ENCODE results near the gene CD46.

The CD46 gene

DNA sequence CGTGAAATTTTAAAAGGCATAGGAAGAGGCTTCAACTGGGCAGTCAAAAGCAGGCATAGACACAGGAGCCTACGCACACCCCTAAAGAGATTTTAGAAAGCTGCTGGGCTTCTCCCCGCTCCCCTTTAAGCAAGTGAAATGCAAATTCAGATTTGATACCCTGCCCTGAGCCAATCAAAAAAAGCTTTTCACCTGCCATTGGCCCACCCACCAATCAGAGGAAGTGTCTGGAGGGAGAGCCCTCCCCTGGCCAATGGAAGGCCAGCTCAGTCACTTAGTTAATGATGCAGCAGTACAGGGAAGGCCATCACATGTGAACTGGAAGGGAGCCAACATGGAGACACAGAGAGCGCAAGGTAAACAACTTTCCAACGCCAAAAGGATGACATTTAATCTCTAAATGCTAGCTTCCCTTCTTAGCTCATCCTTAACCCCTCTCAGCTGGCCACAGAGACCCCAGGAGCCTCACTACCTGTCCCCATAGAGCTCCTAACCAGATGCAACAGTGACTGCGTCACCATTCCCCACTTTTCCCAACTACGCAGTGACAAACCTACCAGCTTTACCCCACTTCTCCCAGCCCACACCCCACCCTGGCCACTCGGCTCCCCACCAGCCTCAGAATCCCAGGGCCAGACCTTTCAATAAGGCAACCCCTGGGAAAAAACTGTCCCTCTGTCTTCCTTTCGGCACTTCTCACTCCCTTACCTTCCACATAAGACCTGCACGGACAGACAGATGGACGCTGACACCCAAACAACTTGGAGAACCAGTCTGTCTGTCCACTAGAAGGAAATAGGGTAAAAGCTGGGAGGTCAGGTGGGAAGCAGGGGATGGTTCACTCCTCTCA lies 71.0 kb downstream of the CD46 start:
- H3K14ac ChIP-seq (ENCODE audit: low read length), result no peak overlapping the region
- no peak overlapping the region for H4K91ac ChIP-seq (ENCODE audit: low read depth, low read length)
- no peak overlapping the region for H2BK120ac ChIP-seq (ENCODE audit: insufficient read depth, low read length, poor library complexity)
- H2BK5ac ChIP-seq (ENCODE audit: low read depth, low read length, poor library complexity), result no peak overlapping the region
- H3K4me3 ChIP-seq (ENCODE audit: low read depth, low read length), result no peak overlapping the region
- no peak overlapping the region for H4K12ac ChIP-seq (ENCODE audit: low read depth, low read length)
- H3K79me1 ChIP-seq (ENCODE audit: low read length), result no peaks in the 10 kb centered on the region
- DNase-seq, result peak; percentile 78 to 90
- no peak overlapping the region for H4K8ac ChIP-seq (ENCODE audit: low read depth, low read length)
- no peak overlapping the region for H2AFZ ChIP-seq (ENCODE audit: insufficient read depth, low read length, poor library complexity)
- H3K23ac ChIP-seq (ENCODE audit: low read length), result no peak overlapping the region
- no CpG with 5 or more reads among the region's 11 CpGs for WGBS (ENCODE audit: extremely low coverage, insufficient coverage, insufficient read length)
- H3K4me2 ChIP-seq (ENCODE audit: low read length), result no peak overlapping the region
- H3K4me1 ChIP-seq (ENCODE audit: control insufficient read depth in 1 of 2, insufficient read depth in 2 of 2, low read length in 2 of 2), result peaks cover 3 to 14% of the 10 kb centered on the region in 2 experiments
- no peaks in the 10 kb centered on the region for H3K9me3 ChIP-seq (ENCODE audit: insufficient read depth, low read depth, low read length)
- no peak overlapping the region for H3K18ac ChIP-seq (ENCODE audit: low read length)
- no peak overlapping the region for H3K4ac ChIP-seq (ENCODE audit: low read depth, low read length)
- H2BK12ac ChIP-seq (ENCODE audit: low read length), result no peak overlapping the region
- no peaks in the 10 kb centered on the region for H3K36me3 ChIP-seq (ENCODE audit: control insufficient read depth in 1 of 2, insufficient read depth in 2 of 2, low read length in 2 of 2)
- H3K9ac ChIP-seq (ENCODE audit: low read length), result no peak overlapping the region
- H3K27me3 ChIP-seq (ENCODE audit: insufficient read depth, low read length), result no peaks in the 10 kb centered on the region
- no peaks in the 10 kb centered on the region for H3K79me2 ChIP-seq (ENCODE audit: control insufficient read depth, insufficient read depth, low read length, poor library complexity)
- no peak overlapping the region for H2AK5ac ChIP-seq (ENCODE audit: low read length)
- no peak overlapping the region for H3K27ac ChIP-seq (ENCODE audit: low read depth, low read length)

DNA sequence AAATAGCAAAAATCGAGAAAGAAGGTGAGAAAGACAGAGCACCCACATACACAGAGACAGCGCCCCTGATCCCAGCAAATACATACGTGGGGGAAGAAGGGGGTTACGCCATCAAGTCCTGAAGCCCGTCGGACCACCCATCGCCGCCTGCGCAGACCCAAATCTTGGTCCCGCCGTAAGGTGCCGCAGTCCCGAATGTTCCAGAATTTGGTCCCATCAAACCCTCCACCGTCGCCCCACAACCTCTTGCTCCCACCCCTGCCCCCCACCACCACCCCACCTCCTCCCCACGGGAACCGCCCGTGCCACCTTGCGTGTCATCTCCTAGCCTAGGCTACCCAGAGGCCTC lies 71.7 kb downstream of the CD46 start:
- Histone ChIP-seq H3K4me2 (ENCODE audit: low read length) (no peak overlapping the region), H4K8ac (ENCODE audit: low read depth, low read length) (no peak overlapping the region), H3K79me2 (ENCODE audit: control insufficient read depth, insufficient read depth, low read length, poor library complexity) (no peaks in the 10 kb centered on the region), H3K4me3 (ENCODE audit: low read depth, low read length) (no peak overlapping the region), H2BK5ac (ENCODE audit: low read depth, low read length, poor library complexity) (no peak overlapping the region), H2BK120ac (ENCODE audit: insufficient read depth, low read length, poor library complexity) (no peak overlapping the region), H2AFZ (ENCODE audit: insufficient read depth, low read length, poor library complexity) (no peak overlapping the region), H3K4ac (ENCODE audit: low read depth, low read length) (no peak overlapping the region), H2BK12ac (ENCODE audit: low read length) (no peak overlapping the region), H3K9ac (ENCODE audit: low read length) (no peak overlapping the region), H3K36me3 (ENCODE audit: control insufficient read depth in 1 of 2, insufficient read depth in 2 of 2, low read length in 2 of 2) (no peaks in the 10 kb centered on the region), H3K14ac (ENCODE audit: low read length) (no peak overlapping the region), H2AK5ac (ENCODE audit: low read length) (no peak overlapping the region), H4K12ac (ENCODE audit: low read depth, low read length) (no peak overlapping the region), H3K23ac (ENCODE audit: low read length) (no peak overlapping the region), H3K79me1 (ENCODE audit: low read length) (no peaks in the 10 kb centered on the region), H3K27me3 (ENCODE audit: insufficient read depth, low read length) (no peaks in the 10 kb centered on the region), H4K91ac (ENCODE audit: low read depth, low read length) (no peak overlapping the region), H3K18ac (ENCODE audit: low read length) (no peak overlapping the region), H3K27ac (ENCODE audit: low read depth, low read length) (no peak overlapping the region), H3K9me3 (ENCODE audit: insufficient read depth, low read depth, low read length) (no peaks in the 10 kb centered on the region), H3K4me1 (ENCODE audit: control insufficient read depth in 1 of 2, insufficient read depth in 2 of 2, low read length in 2 of 2) (peaks cover 3 to 14% of the 10 kb centered on the region in 2 experiments)
- no CpG with 5 or more reads among the region's 19 CpGs for WGBS (ENCODE audit: extremely low coverage, insufficient coverage, insufficient read length)
- DNase-seq, result no peak

DNA sequence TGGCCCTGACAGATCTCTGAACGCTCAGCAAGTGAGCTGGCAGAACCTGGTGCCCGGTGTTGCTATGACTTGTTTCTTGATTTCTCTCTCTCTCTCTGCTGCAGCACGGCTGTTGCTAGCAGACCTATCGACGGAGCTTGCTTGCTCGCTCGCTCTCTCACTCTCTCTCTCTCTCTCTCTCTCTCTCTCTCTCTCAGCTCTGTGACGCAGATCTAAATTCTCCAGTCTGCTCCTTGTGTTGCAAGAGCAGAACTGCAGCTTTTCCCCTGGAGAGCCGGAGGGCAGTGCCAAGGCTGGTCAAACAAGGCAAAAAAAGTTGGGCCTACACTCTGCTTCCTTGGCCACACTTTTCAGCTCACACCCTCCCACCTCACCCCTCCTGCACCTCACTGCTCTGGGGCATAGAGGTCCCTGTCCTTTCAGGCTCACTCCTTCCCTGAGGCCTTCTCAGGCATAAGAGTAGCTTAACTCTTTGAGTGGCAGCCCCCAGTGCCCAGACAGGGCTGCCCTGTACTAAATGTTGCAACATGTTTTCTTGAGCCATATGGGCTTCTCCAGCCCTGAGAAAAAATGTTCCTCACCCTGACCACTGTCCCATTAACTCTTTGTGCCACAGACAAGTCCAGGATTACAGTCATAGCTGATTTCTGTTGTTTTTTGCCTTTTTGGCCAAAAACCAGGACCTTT lies 72.2 kb downstream of the CD46 start:
- H2BK120ac ChIP-seq (ENCODE audit: insufficient read depth, low read length, poor library complexity), result no peak overlapping the region
- H3K79me2 ChIP-seq (ENCODE audit: control insufficient read depth, insufficient read depth, low read length, poor library complexity), result no peaks in the 10 kb centered on the region
- no peaks in the 10 kb centered on the region for H3K36me3 ChIP-seq (ENCODE audit: control insufficient read depth in 1 of 2, insufficient read depth in 2 of 2, low read length in 2 of 2)
- H3K4me2 ChIP-seq (ENCODE audit: low read length), result no peak overlapping the region
- no peaks in the 10 kb centered on the region for H3K9me3 ChIP-seq (ENCODE audit: insufficient read depth, low read depth, low read length)
- peaks cover 3 to 14% of the 10 kb centered on the region in 2 experiments for H3K4me1 ChIP-seq (ENCODE audit: control insufficient read depth in 1 of 2, insufficient read depth in 2 of 2, low read length in 2 of 2)
- DNase-seq, result peak; percentile 94
- H2BK12ac ChIP-seq (ENCODE audit: low read length), result no peak overlapping the region
- no CpG with 5 or more reads among the region's 9 CpGs for WGBS (ENCODE audit: extremely low coverage, insufficient coverage, insufficient read length)
- no peak overlapping the region for H4K91ac ChIP-seq (ENCODE audit: low read depth, low read length)
- H2BK5ac ChIP-seq (ENCODE audit: low read depth, low read length, poor library complexity), result no peak overlapping the region
- H4K12ac ChIP-seq (ENCODE audit: low read depth, low read length), result no peak overlapping the region
- H2AFZ ChIP-seq (ENCODE audit: insufficient read depth, low read length, poor library complexity), result no peak overlapping the region
- H3K27ac ChIP-seq (ENCODE audit: low read depth, low read length), result no peak overlapping the region
- no peak overlapping the region for H3K9ac ChIP-seq (ENCODE audit: low read length)
- H3K79me1 ChIP-seq (ENCODE audit: low read length), result no peaks in the 10 kb centered on the region
- no peak overlapping the region for H3K4ac ChIP-seq (ENCODE audit: low read depth, low read length)
- no peak overlapping the region for H4K8ac ChIP-seq (ENCODE audit: low read depth, low read length)
- H3K18ac ChIP-seq (ENCODE audit: low read length), result no peak overlapping the region
- no peaks in the 10 kb centered on the region for H3K27me3 ChIP-seq (ENCODE audit: insufficient read depth, low read length)
- no peak overlapping the region for H3K23ac ChIP-seq (ENCODE audit: low read length)
- H3K14ac ChIP-seq (ENCODE audit: low read length), result no peak overlapping the region
- no peak overlapping the region for H2AK5ac ChIP-seq (ENCODE audit: low read length)
- H3K4me3 ChIP-seq (ENCODE audit: low read depth, low read length), result no peak overlapping the region

DNA sequence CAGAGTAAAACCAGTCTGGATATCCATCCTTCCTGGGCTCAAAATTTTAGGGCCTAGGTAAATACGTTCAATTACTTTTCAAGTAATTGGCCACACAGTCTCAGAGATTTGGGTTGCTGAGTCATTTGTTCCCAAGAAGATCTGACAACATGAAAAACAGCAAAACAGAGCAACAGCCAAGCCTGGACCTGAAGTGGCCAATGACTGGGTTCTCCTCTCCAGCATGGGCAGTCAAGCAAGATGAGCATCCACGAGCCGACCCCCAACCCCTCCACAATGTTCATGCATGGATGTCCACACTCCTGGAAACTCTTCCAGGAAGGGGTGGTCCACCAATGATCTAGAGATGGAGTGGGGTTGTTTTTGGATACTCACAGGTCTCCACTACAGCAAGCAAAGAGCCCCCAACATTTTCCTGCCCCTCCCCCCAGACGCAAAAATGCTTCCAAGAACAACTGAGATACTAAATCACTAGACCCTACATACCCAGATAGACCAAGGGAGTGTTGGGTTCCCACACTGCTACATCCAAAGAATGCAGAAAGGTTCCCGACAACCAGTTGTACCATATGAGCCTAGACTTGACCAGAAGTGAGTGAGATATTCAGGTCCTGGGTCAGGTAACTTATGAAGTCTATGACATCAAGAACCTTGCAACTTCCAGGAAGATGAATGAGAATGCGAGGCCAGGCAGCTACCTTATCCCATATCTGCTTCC lies 73.0 kb downstream of the CD46 start:
- Histone ChIP-seq H2BK5ac (ENCODE audit: low read depth, low read length, poor library complexity) (no peak overlapping the region), H3K27ac (ENCODE audit: low read depth, low read length) (no peak overlapping the region), H2AFZ (ENCODE audit: insufficient read depth, low read length, poor library complexity) (no peak overlapping the region), H3K79me1 (ENCODE audit: low read length) (no peaks in the 10 kb centered on the region), H3K4ac (ENCODE audit: low read depth, low read length) (no peak overlapping the region), H3K4me1 (ENCODE audit: control insufficient read depth in 1 of 2, insufficient read depth in 2 of 2, low read length in 2 of 2) (peaks cover 3 to 14% of the 10 kb centered on the region in 2 experiments), H2BK12ac (ENCODE audit: low read length) (no peak overlapping the region), H2BK120ac (ENCODE audit: insufficient read depth, low read length, poor library complexity) (no peak overlapping the region), H3K79me2 (ENCODE audit: control insufficient read depth, insufficient read depth, low read length, poor library complexity) (no peaks in the 10 kb centered on the region), H2AK5ac (ENCODE audit: low read length) (no peak overlapping the region), H4K12ac (ENCODE audit: low read depth, low read length) (no peak overlapping the region), H3K9me3 (ENCODE audit: insufficient read depth, low read depth, low read length) (no peaks in the 10 kb centered on the region), H3K4me3 (ENCODE audit: low read depth, low read length) (no peak overlapping the region), H3K4me2 (ENCODE audit: low read length) (no peak overlapping the region), H3K27me3 (ENCODE audit: insufficient read depth, low read length) (no peaks in the 10 kb centered on the region), H3K9ac (ENCODE audit: low read length) (no peak overlapping the region), H4K91ac (ENCODE audit: low read depth, low read length) (no peak overlapping the region), H4K8ac (ENCODE audit: low read depth, low read length) (no peak overlapping the region), H3K18ac (ENCODE audit: low read length) (no peak overlapping the region), H3K36me3 (ENCODE audit: control insufficient read depth in 1 of 2, insufficient read depth in 2 of 2, low read length in 2 of 2) (no peaks in the 10 kb centered on the region), H3K14ac (ENCODE audit: low read length) (no peak overlapping the region), H3K23ac (ENCODE audit: low read length) (no peak overlapping the region)
- WGBS (ENCODE audit: extremely low coverage, insufficient coverage, insufficient read length), result no CpG with 5 or more reads among the region's 6 CpGs
- no peak for DNase-seq
